B cell (primary cell): Measurements from ENCODE around the gene AQP12B. TPM values are rescaled to one million over a fixed set of nuclear protein-coding genes. Genes with fewer than 3 reads are reported as not detected.

ENCODE experiments used
- ATAC-seq: fragments of 200-7000 bp; cut with Tn5 transposase; one replicate; pipeline ENCODE4 v1.10.0; 2021; ENCODE audit warnings: low read depth, mild to moderate bottlenecking, moderate number of reproducible peaks, moderate library complexity
- CTCF ChIA-PET: fragments of 350-600 bp; sonication (Branson Sonifier 250); formaldehyde crosslinking; loops from one replicate; lab custom pipeline; 2021; ENCODE audit warnings: antibody characterized with exemption, inconsistent platforms; lab: Charles Lee
- POLR2A ChIA-PET: fragments of 350-600 bp; sonication (Branson Sonifier 250); formaldehyde crosslinking; loops from one replicate; lab custom pipeline; 2021; ENCODE audit warnings: antibody characterized with exemption; lab: Charles Lee
- DNase-seq: peaks from one replicate; pipeline ENCODE4 v3.0.0; 2013
- H2AFZ ChIP-seq: 2 replicates; pipeline ENCODE4 v1.6.1; 2012; ENCODE audit warnings: mild to moderate bottlenecking, low read depth, low read length; ENCODE audit not compliant: insufficient read depth, poor library complexity, severe bottlenecking
- H3K27ac ChIP-seq, 2 donors: 1 replicate in 1 of 2; 2 replicates in 1 of 2; pipeline ENCODE4 v1.5.1; 2012 to 2013; ENCODE audit warnings: low read length in 2 of 2, mild to moderate bottlenecking in 2 of 2, moderate library complexity in 1 of 2
- H3K27me3 ChIP-seq, 4 experiments: fragments of 200-600 bp in 1 of 4; sonication (generic) in 1 of 4; replicated peaks in 1 of 4; 1 replicate in 2 of 4; 2 replicates in 2 of 4; pipeline versions ENCODE4 v1.6.1 to v1.7.0; 2013 to 2016; ENCODE audit warnings: low read length in 3 of 4, mild to moderate bottlenecking in 2 of 4, mixed read lengths in 1 of 4, moderate library complexity in 1 of 4; ENCODE audit not compliant: insufficient read depth in 4 of 4, control insufficient read depth in 3 of 4; ENCODE audit errors: control extremely low read depth in 1 of 4
- H3K36me3 ChIP-seq, 2 experiments: replicated peaks in 1 of 2; 1 replicate in 1 of 2; 2 replicates in 1 of 2; pipeline versions ENCODE4 v1.6.1 to v1.7.1; 2013; ENCODE audit warnings: low read length in 1 of 2; ENCODE audit not compliant: insufficient read depth in 2 of 2, control insufficient read depth in 1 of 2; ENCODE audit errors: control extremely low read depth in 1 of 2, extremely low read depth in 1 of 2
- H3K4me1 ChIP-seq, 2 donors: fragments of 200-600 bp in 1 of 2; sonication (generic) in 1 of 2; 1 replicate in 1 of 2; 2 replicates in 1 of 2; pipeline versions ENCODE4 v1.5.1 to v1.6.1; 2013 to 2017; ENCODE audit warnings: low read length in 2 of 2; ENCODE audit not compliant: control insufficient read depth in 2 of 2, insufficient read depth in 2 of 2
- H3K4me2 ChIP-seq: replicated peaks from 2 replicates; pipeline ENCODE3; 2012; ENCODE audit warnings: mild to moderate bottlenecking, low read depth, low read length; ENCODE audit not compliant: poor library complexity, severe bottlenecking
- H3K4me3 ChIP-seq, 5 experiments: fragments of 200-600 bp in 1 of 5; sonication (generic) in 1 of 5; 1 replicate in 3 of 5; 2 replicates in 2 of 5; pipeline versions ENCODE4 v1.5.1 to v1.7.0; 2011 to 2016; ENCODE audit warnings: low read length in 4 of 5, mild to moderate bottlenecking in 4 of 5, low read depth in 2 of 5, control low read depth in 1 of 5, moderate library complexity in 1 of 5; ENCODE audit not compliant: insufficient read depth in 1 of 5; ENCODE audit errors: control extremely low read depth in 1 of 5, extremely low read depth in 1 of 5
- H3K79me2 ChIP-seq: fragments of 200-600 bp; sonication (generic); one replicate; pipeline ENCODE4 v1.6.0; 2016; ENCODE audit warnings: low read length; ENCODE audit not compliant: control insufficient read depth, insufficient read depth
- H3K9ac ChIP-seq: fragments of 200-600 bp; sonication (generic); 2 replicates; pipeline ENCODE4 v1.6.1; 2017; ENCODE audit warnings: mild to moderate bottlenecking, low read length, moderate library complexity
- H3K9me3 ChIP-seq, 3 donors: one replicate each; pipeline versions ENCODE4 v1.6.1 to v1.7.1; 2013; ENCODE audit warnings: low read length in 2 of 3; ENCODE audit not compliant: control insufficient read depth in 2 of 3, insufficient read depth in 1 of 3; ENCODE audit errors: control extremely low read depth in 1 of 3
- H4K20me1 ChIP-seq: 2 replicates; pipeline ENCODE4 v1.6.0; 2012; ENCODE audit warnings: mild to moderate bottlenecking, low read length; ENCODE audit not compliant: insufficient read depth, control insufficient read depth, poor library complexity, severe bottlenecking
- H3K27ac Mint-ChIP-seq: one replicate; pipeline ENCODE4 v1.8.0; 2021; ENCODE audit warnings: mixed read lengths
- H3K27me3 Mint-ChIP-seq: one replicate; pipeline ENCODE4 v1.8.0; 2021; ENCODE audit warnings: mixed read lengths
- H3K4me1 Mint-ChIP-seq: one replicate; pipeline ENCODE4 v1.8.0; 2021; ENCODE audit warnings: mixed read lengths
- H3K4me3 Mint-ChIP-seq: one replicate; pipeline ENCODE4 v1.8.0; 2021; ENCODE audit warnings: mixed read lengths
- H3K9me3 Mint-ChIP-seq: one replicate; pipeline ENCODE4 v1.8.0; 2022; ENCODE audit warnings: mixed read lengths; ENCODE audit not compliant: insufficient read depth
- CTCF ChIP-seq: fragments of 200-600 bp; IDR thresholded peaks from one replicate; pipeline ENCODE4 v1.8.0; 2022; ENCODE audit warnings: antibody characterized with exemption, mild to moderate bottlenecking
- EZH2 ChIP-seq: IDR thresholded peaks from 2 replicates; pipeline ENCODE4 v1.6.1; 2012; ENCODE audit warnings: borderline replicate concordance, low read depth, mild to moderate bottlenecking, moderate library complexity, low read length; ENCODE audit not compliant: insufficient read depth, poor library complexity, severe bottlenecking
- WGBS: methylation state at CpG from one replicate; pipeline ENCODE4 v1.1.5; 2013; ENCODE audit warnings: missing lambda C conversion rate; ENCODE audit not compliant: insufficient coverage; 5-methylcytosine and 5-hydroxymethylcytosine counted together
- intact Hi-C: fragments of 100-400 bp; cut with micrococcal nuclease; formaldehyde crosslinking; loops from one replicate; pipeline ENCODE4 v1.10.0; 2022
- polyA plus RNA-seq: library from polyadenylated mRNA; depleted of rRNA; stranded (reverse); fragments of >200 nt; gene quantifications from 2 replicates; pipeline ENCODE4 v1.2.3, GENCODE V29; 2012
- total RNA-seq, 2 donors: library from RNA; stranded (reverse); fragments of 120-200 nt in 1 of 2; gene quantifications; 1 replicate in 1 of 2; 2 replicates in 1 of 2; pipeline versions ENCODE4 v1.2.3 to v1.2.4, GENCODE V29; 2013 to 2022

AQP12B gene
- total and polyA plus RNA-seq, 2 donors (not counting 1 experiment from before 2014, with no cell fraction given), result not detected

DNA sequence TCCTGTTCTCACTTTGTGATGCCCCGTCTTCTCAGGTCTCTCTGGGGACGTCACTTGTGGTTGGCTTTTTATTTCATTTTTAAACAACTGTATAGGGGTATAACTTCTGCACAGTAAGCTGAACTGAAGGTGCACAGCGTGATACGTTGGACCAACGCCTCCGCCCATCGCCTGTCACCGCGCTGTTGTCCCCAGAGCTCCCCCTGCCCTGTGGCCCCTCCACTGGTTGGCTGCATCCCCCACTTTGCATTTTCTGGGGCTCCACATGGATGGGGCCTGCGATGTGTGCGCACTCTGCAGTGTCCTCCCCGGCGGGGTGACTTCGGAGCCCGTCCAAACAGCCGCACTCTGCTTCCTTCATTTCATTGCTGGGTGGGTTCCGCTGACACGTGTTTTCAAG lies 43.1 kb downstream of the AQP12B start:
- ChIA-PET CTCF (no interaction called here), POLR2A (no interaction called here)
- Histone ChIP-seq H4K20me1 (no peaks in the 10 kb centered on the region), H3K9ac (no peak overlapping the region), H3K4me1 (no peaks in the 10 kb centered on the region), H3K36me3 (no peaks in the 10 kb centered on the region), H2AFZ (no peak overlapping the region), H3K9me3 (peaks cover 0 to 22% (median 2%) of the 10 kb centered on the region in 3 donors), H3K79me2 (no peaks in the 10 kb centered on the region), H3K4me2 (no peak overlapping the region), H3K27me3 (peaks cover 0 to 3% (median 0%) of the 10 kb centered on the region in 4 experiments), H3K4me3 (no peak overlapping the region), H3K27ac (no peak overlapping the region)
- Mint-ChIP-seq H3K4me1 (no peaks in the 10 kb centered on the region), H3K27ac (no peak overlapping the region), H3K27me3 (peaks cover 3% of the 10 kb centered on the region), H3K4me3 (no peak overlapping the region), H3K9me3 (no peaks in the 10 kb centered on the region)
- ATAC-seq, result no peak
- intact Hi-C loops, result no loop called here
- 90% methylated on average over 15 of the region's 18 CpGs for WGBS
- TF ChIP-seq EZH2 (no peak), CTCF (no peak)
- no peak for DNase-seq

- H3K36me3 ChIP-seq, result no peaks in the 10 kb centered on the region
- H2AFZ ChIP-seq, result no peak overlapping the region
- CTCF ChIA-PET, result no interaction called here
- no peak for DNase-seq
- no peak overlapping the region for H3K4me3 ChIP-seq
- POLR2A ChIA-PET, result no interaction called here
- ATAC-seq, result no peak
- Mint-ChIP-seq H3K27ac (no peak overlapping the region), H3K4me1 (no peaks in the 10 kb centered on the region), H3K4me3 (no peak overlapping the region), H3K27me3 (peaks cover 3% of the 10 kb centered on the region), H3K9me3 (no peaks in the 10 kb centered on the region)
- no peak overlapping the region for H3K27ac ChIP-seq
- H3K4me1 ChIP-seq, result no peaks in the 10 kb centered on the region
- no peak overlapping the region for H3K9ac ChIP-seq
- H3K79me2 ChIP-seq, result no peaks in the 10 kb centered on the region
- no peaks in the 10 kb centered on the region for H4K20me1 ChIP-seq
- peaks cover 0 to 31% (median 11%) of the 10 kb centered on the region in 3 donors for H3K9me3 ChIP-seq
- intact Hi-C loops, result no loop called here
- 81% methylated on average over 18 of the region's 18 CpGs for WGBS
- H3K4me2 ChIP-seq, result no peak overlapping the region
- no peak for TF ChIP-seq CTCF
- H3K27me3 ChIP-seq, result no peaks in the 10 kb centered on the region
Observed at GRCh38 chr2:240638512-240639160, 44.0 kb downstream of the AQP12B start.
